HepG2 (cell line): ENCODE measurements around the gene ATAD3C. TPM values are rescaled to one million over a fixed set of nuclear protein-coding genes. Genes with fewer than 3 reads are reported as not detected.
A peak's percentile ranks its signal among the peaks of the same experiment; 100 is the strongest.

Experiments used
- CEBPG ChIP-seq: IDR thresholded peaks from 2 replicates; pipeline ENCODE4 v1.6.1; 2016
- REL ChIP-seq: sonication (generic); formaldehyde crosslinking; conservative IDR thresholded peaks from 2 replicates; pipeline ENCODE4 v1.8.0; 2022; ENCODE audit warnings: mild to moderate bottlenecking, missing genetic modification reagents, moderate library complexity
- TIGD3 ChIP-seq: sonication (generic); formaldehyde crosslinking; IDR thresholded peaks from 2 replicates; pipeline ENCODE4 v1.5.1; 2020; ENCODE audit warnings: mild to moderate bottlenecking, missing genetic modification reagents, borderline replicate concordance
- TP53 ChIP-seq: sonication (generic); formaldehyde crosslinking; conservative IDR thresholded peaks from 2 replicates; pipeline ENCODE4 v1.4.0; 2020; ENCODE audit warnings: missing genetic modification reagents
- ZBED4 ChIP-seq: sonication (generic); formaldehyde crosslinking; IDR thresholded peaks from 2 replicates; pipeline ENCODE4 v1.4.0; 2020; ENCODE audit warnings: missing genetic modification reagents, borderline replicate concordance
- ZNF318 ChIP-seq: sonication (generic); formaldehyde crosslinking; IDR thresholded peaks from 2 replicates; pipeline ENCODE4 v1.4.0; 2020; ENCODE audit warnings: mild to moderate bottlenecking, missing genetic modification reagents
- ZNF335 ChIP-seq: sonication (generic); formaldehyde crosslinking; IDR thresholded peaks from 2 replicates; pipeline ENCODE4 v1.4.0; 2020; ENCODE audit warnings: missing genetic modification reagents
- ZNF484 ChIP-seq: sonication (generic); formaldehyde crosslinking; IDR thresholded peaks from 2 replicates; pipeline ENCODE4 v1.5.1; 2020; ENCODE audit warnings: mild to moderate bottlenecking, low read depth, missing genetic modification reagents, borderline replicate concordance
- ZNF569 ChIP-seq: sonication (generic); formaldehyde crosslinking; IDR thresholded peaks from 2 replicates; pipeline ENCODE4 v1.5.0; 2020; ENCODE audit warnings: mild to moderate bottlenecking, missing genetic modification reagents, moderate library complexity, borderline replicate concordance
- ZZZ3 ChIP-seq: sonication (generic); formaldehyde crosslinking; IDR thresholded peaks from 2 replicates; pipeline ENCODE4 v1.4.0; 2020; ENCODE audit warnings: missing genetic modification reagents, mild to moderate bottlenecking, borderline replicate concordance
- polyA plus RNA-seq, 8 experiments: library from polyadenylated mRNA; depleted of rRNA in 3 of 8; stranded (reverse) in 7 of 8; unstranded in 1 of 8; fragments of >200 nt; fragmentation: Illumina TruSeq in 4 of 8; extraction: Trizol in 4 of 8; gene quantifications; 2 replicates each; pipeline versions ENCODE4 v1.2.1 to v1.2.3, GENCODE V29; 2011 to 2016; ENCODE audit warnings: low read depth in 4 of 8, missing spikeins in 1 of 8, mixed read lengths in 1 of 8; ENCODE audit not compliant: insufficient read depth in 1 of 8
- total RNA-seq, 5 experiments: library from RNA; depleted of rRNA; stranded (reverse); fragments of >200 nt; fragmentation: Illumina TruSeq; extraction: Trizol; gene quantifications; 2 replicates each; pipeline ENCODE4 v1.2.3, GENCODE V29; 2016; ENCODE audit warnings: low read depth in 1 of 5

Gene ATAD3C
- total and polyA plus RNA-seq, 2 of the 13 experiments (the other 11 are each of a cell fraction or from before 2014, with no cell fraction given), result 2.4 to 3.2 TPM

GRCh38 chr1:1432951-1433803 is 16.3 kb upstream of the ATAD3C start (continued):
- peak; percentile 11; the same call in 1 of the 2 replicates for TF ChIP-seq ZBED4 (CRISPR knock-in tag)
- TF ChIP-seq ZZZ3 (CRISPR knock-in tag), result 0 out of 2 replicates have a peak, but pooled peaks have one; percentile 43
- no peak; the same call in 1 of the 2 replicates for TF ChIP-seq TP53 (CRISPR knock-in tag)
- peak; percentile 75 for TF ChIP-seq ZNF335 (CRISPR knock-in tag)
- peak; percentile 16; the same call in 1 of the 2 replicates for TF ChIP-seq ZNF318 (CRISPR knock-in tag)
- no peak for TF ChIP-seq REL
- TF ChIP-seq ZNF484, result no peak
- TF ChIP-seq ZNF569 (CRISPR knock-in tag), result no peak
- no peak for TF ChIP-seq TIGD3
- TF ChIP-seq CEBPG (CRISPR knock-in tag), result peak; percentile 32; the same call in 1 of the 2 replicates
